Erythroblast (primary cell): ENCODE results near the gene EPHA2.

Experiments
- GATA1 ChIP-seq: IDR thresholded peaks from 2 replicates; pipeline ENCODE4 v1.6.1; 2011; ENCODE audit warnings: low read depth, mild to moderate bottlenecking, control low read depth, low read length, moderate library complexity
- POLR2A ChIP-seq: IDR thresholded peaks from 2 replicates; pipeline ENCODE4 v1.6.1; 2011; ENCODE audit warnings: mild to moderate bottlenecking, low read length

GRCh38 chr1:16178596-16179497 lies 23.0 kb upstream of the EPHA2 start:
- TF ChIP-seq POLR2A (no peak), GATA1 (no peak)
